ENCODE measurements around the gene FKBP1B.
A peak's percentile ranks its signal among the peaks of the same experiment; 100 is the strongest.
"Not testable (repeated sequence)": the region's sequence is repeated elsewhere in the genome, so short reads cannot be mapped to it uniquely, and the experiment has no call there.

The FKBP1B gene

DNA sequence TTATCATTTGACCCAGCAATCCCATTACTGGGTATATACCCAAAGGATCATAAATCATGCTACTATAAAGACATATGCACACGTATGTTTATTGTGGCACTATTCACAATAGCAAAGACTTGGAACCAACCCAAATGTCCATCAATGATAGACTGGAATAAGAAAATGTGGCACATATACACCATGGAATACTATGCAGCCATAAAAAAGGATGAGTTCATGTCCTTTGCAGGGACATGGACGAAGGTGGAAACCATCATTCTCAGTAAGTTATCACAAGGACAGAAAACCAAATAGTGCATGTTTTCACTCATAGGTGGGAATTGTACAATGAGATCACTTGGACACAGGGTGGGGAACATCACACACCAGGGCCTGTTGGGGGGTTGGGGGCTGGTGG is 51.2 kb downstream of the FKBP1B start:
- DNase-seq (ENCODE audit: low read depth in 2 of 2) = not testable (repeated sequence)

GRCh38 chr2:24101992-24102391 is 52.5 kb downstream of the FKBP1B start:
- DNase-seq (ENCODE audit: low read depth in 2 of 2) = no peak

- no peak for DNase-seq (ENCODE audit: low read depth in 2 of 2)
These were observed 53.1 kb downstream of the FKBP1B start for GRCh38 chr2:24102677-24103076.

DNA sequence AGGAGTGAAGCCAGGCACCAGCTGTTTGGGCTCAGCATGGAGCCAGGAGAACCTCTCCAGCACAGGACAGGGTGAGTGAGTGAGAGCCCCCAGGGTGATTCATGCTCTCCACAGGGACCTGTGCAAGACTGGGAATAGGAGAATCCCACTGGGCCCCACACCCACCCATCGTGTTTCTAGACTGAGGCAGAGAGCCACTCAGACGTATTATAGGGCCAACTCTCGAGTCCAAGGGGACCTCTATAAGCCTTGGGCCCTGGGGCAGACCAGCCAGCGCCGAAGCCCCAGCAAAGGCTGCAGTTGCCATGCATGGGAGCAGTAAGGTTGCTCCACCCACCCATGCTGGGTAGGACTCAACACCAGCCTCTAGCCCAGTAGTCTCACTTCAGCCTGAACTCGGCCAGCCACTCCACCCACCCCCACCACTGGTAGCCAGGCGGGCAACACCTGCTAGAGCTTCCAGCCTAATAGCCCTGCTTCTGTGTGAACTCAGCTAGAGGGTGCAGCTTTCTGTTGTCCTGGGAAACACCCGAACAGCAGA is 54.6 kb downstream of the FKBP1B start:
- no peak for DNase-seq (ENCODE audit: low read depth in 2 of 2)

- DNase-seq (ENCODE audit: low read depth in 2 of 2) = no peak
These were observed 55.4 kb downstream of the FKBP1B start for GRCh38 chr2:24104906-24105305.

- no peak for DNase-seq (ENCODE audit: low read depth in 2 of 2)
These were observed 56.3 kb downstream of the FKBP1B start for GRCh38 chr2:24105816-24106215.

DNA sequence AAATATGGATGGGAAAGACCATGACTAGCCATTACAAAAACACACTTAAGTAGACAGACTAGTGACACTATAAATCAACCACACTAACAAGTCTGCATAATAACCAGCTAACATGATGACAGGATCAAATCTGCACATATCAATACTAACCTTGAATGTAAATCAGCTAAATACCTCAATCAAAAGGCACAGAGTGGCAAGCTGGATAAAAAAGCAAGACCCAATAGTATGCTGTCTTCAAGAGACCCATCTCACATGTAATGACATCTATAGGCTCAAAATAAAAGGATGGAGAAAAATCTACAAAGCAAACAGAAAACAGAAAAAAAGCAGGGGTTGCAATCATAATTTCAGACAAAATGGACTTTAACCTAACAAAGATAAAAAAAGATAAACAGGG is 57.2 kb downstream of the FKBP1B start:
- DNase-seq (ENCODE audit: low read depth in 2 of 2) = no peak

- DNase-seq (ENCODE audit: low read depth in 2 of 2) = no peak
These were observed 57.8 kb downstream of the FKBP1B start for GRCh38 chr2:24107336-24107735.

DNA sequence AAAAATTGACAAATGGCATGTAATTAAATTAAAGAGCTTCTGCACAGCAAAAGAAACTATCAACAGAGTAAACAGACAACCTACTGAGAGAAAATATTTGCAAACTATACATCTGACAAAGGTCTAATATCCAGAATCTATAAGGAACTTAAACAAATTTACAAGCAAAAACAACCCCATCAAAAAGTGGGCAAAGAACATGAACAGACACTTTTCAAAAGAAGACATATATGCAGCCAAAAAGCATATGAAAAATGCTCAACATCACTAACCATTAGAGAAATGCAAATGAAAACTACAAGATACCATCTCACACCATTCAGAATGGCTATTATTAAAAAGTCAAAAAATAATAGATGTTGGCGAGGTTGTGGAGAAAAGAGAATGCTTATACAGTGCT is 59.9 kb downstream of the FKBP1B start:
- DNase-seq (ENCODE audit: low read depth in 2 of 2) = not testable (repeated sequence)

DNA sequence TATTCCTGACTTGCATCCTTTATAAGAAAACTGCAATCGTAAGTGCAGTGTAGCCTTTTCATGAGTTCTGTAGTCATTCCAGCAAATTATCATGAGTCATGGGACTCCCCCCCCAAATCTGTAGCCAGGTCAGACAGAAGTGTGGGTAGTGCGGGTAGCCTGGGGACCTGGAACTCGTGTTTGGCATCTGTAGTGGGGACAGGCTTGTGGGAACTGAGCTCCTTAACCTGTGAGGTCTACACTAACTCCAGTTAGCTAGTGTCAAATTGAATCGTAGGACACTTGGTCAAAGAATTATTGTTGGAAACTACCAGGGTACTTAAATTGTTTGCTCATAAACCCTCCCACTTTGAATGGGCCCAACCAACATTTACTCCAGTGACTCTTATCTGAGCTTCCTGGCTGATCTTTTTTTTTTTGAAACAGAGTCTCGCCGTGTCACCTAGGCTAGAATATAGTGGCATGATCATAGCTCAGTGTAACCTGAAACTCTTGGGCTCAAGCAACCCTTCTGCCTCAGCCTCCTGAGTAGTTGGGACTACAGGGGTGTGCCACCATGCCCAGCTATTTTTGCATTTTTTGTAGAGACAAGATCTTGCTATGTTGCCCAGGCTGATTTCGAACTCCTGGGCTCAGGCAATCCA is 61.2 kb downstream of the FKBP1B start:
- no peak for DNase-seq (ENCODE audit: low read depth in 2 of 2)

- DNase-seq (ENCODE audit: low read depth in 2 of 2) = peak; percentile 20 to 27
These were observed 61.9 kb downstream of the FKBP1B start for GRCh38 chr2:24111407-24111901.
